Fibroblast of skin of left quadriceps (primary cell): Measurements from ENCODE around the gene DCUN1D5.

ENCODE experiments used
- DNase-seq, 2 experiments: peaks; one replicate each; pipeline ENCODE4 v3.0.0-alpha.2; 2013; ENCODE audit warnings: low read depth in 2 of 2

The DCUN1D5 gene

DNA sequence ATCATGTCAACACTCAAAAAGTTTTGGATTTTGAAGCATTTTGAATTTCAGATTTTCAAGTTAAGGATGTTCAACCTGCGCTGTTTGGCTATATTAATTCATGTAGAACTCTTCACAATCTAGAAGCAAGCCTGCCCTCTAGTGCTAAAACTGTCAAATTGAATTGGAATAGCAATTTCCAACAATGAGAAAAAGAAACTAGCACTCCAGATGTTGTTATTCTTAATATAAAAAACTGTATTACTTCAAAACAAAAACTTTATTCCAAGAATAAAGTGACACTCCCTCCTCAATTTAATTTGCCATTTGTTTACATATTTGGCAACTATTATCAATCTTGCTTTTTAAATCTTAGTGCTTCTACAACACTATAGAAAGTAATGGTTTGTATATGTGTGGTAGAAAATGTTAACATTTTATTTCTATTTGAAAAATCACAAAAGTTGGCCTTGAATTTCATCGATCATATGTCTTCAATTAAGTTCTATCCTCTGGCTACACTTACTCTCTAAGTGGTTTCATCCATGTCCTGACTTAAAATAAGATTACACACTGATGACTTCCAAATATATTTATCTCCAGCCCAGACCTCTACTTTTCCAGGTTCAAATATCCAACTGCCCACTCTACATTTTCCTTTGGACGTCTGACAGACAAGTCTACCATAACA lies 36.6 kb downstream of the DCUN1D5 start:
- DNase-seq = peak in 1 of 2 experiments; percentile 42

DNA sequence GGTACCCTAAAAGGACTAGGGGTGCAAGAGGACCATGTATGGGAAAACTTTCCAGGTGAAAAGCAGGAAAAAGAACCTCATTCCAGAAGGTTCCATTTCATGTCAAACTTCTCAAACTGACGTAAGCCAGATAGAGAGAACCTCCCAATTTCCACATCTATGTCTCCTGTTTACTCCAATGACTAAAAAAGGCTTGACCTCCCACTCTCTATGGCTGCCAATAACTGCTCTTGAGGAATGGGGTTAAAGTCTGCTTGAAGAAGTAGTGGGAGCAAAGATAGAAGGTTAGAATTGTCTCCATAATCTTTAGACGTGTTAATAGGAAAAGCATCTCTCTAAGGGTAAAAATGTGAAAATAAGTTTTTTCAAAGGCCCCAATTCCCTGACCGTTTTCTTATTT lies 38.0 kb downstream of the DCUN1D5 start:
- DNase-seq = no peak

DNA sequence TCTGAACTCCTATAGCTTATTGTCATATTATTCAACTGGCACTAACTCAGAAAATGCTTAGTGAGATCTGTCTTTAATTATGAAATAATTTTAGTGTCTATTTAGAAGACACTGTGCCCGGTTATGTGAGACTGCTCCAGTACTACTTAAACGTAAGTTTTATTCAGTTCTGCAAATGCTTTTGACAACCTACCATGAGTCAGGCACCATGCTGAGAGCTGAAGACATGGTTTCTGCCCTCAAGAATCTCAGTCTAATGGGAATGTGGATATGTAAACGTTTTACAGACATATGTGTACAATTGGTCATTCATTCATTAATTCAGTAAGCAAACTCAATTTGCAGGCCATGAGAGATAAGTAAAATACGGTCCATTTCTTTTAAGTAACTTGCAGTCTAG lies 40.0 kb downstream of the DCUN1D5 start:
- DNase-seq = peak; percentile 88 to 89

DNA sequence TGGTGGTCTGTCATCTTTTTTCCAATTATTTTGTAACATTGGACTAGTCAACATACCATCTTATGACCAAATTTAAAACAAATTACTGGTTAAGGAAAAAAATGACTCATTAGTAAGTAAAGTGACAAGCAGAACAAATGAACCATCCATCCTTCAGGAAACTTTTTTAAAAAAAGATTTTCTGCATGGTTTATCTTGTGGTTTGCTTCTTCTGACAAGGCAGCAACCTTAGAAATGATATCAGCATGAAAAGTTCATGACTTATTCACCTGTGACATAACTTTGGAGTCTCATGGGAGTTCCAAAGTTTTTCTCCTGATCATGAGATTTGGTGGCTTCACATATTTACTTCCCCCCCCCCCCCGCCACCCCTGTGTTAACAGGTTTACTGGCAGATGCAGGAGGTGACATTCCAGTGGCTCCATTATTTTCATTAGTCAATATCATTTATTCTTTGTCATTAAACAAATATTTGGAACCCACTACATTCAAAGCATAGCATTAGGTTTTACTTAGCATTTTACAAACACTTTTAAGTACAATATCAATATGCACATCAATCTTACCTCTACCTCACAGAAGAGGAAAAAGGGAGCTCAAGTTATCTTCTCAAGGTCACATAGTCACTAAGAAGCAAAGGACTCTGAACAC lies 40.7 kb downstream of the DCUN1D5 start:
- no peak for DNase-seq

DNA sequence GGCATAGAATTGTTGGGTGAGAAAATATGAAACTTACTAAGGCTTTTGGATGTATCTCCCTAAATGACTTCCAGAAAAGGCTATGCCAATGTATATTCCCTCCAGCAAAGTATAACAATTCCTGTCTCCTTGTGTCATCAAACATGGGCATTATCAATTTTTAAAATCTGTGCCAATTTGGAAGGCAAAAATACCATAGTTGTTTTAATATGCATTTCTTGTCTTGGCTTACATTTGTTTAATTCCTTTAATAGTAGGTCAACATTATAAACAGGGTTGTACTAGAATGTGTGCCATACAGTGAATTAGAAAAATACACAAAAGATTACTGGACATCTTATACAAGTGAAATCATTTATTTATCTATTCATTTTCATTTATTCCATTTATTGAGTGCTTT lies 41.6 kb downstream of the DCUN1D5 start:
- no peak for DNase-seq

DNA sequence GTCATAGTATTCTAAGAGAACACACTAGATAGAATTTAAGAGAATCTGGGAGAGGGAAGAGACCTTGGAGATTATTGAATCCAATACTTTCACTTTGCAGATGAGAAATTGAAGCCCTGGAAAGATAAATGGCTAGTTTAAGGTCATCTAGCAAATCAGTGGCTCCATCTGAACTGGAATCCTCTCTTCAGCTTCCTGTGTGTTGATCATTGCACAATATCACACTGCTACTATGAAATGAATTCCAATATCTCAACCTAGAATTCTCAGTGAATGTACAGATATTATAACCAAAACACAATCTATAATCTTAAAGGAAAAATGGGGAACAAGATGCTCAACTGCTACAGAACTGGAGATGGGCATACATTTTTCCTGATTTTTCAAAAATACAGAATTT lies 44.1 kb downstream of the DCUN1D5 start:
- no peak for DNase-seq

DNA sequence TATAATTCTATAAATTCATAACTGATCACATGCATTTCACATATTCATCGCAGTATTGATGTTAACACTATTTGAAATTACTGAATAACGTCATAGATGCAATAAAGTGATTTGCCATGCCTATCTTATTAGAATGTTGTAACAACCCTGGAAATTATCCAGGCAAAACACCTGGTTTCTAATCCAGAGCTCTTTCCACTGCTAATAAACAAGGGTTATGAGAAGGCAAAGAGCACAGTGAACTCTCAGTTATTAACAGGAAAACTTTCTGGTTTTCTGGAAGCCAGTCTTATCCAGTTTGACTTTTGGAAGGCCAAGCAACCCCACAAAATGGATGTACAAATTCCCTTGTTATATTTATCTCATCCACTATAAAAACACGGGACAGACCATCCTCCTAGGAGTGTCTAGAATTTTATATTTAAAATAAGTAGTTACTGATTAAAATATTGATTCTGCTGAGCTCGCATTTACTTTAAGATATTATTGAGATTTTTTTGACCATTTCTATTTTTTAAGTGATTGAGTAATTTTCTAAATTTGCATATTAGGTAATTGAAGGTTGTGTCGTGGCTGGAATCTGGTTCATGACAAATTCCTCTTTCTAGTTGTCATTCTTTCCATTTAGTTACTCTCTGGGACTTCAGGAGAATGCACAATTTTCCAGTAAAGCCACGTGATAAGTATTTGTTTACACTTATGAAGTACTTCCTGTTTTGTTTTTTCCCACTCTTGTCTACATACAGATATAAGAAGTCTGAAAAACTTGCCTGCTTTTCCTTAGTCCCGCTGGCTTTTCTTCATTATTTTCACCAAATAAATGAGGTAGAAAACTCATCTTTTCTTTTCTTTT lies 47.9 kb downstream of the DCUN1D5 start:
- no peak for DNase-seq

DNA sequence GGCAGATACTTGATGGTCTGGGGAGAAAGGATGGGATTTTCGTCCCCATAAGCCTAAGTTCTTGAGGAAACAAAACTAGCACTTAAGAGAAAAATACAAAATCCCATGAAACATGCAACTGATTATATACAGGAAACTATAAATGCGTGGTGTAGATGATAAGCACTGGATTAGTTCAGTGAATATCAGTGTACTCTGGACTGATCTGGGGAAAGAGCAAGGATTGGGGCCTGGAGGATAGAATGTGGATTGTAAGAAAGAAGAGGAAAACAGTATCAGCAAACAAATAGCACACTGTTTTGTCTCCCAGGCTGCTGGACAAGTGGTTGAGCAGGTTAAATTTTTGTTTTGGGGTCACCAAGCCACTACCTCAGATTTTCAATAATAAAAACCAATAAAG lies 49.8 kb downstream of the DCUN1D5 start:
- no peak for DNase-seq

DNA sequence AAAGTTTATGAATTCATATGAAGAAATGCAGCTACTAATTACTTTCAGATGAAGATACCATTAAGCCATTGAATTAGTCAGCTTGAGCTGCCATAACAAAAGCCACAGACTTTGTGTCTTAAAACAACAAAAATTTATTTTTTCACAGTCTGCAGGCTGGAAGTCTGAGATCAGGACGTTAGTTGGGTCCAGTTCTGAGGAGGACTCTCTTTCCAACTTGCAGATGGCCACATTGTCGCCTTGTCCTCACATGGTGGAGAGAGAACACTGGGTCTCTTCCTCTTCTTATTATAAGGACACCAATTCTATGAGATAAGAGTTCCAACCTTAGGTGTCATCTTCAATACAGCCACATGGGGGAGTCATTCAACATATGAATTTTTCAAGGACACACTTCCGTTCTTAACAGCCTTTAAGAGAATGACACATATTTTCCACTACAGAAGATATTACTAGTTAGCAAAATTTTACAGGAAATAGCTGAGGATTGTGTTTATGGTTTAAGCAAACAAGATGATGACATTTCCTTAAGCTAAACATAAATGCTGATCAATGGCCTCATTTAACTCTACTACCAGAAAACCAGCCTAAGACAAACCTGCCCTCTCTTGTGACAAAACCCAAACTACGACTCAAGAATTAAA lies 56.0 kb downstream of the DCUN1D5 start:
- DNase-seq = peak; percentile 83 to 86

DNA sequence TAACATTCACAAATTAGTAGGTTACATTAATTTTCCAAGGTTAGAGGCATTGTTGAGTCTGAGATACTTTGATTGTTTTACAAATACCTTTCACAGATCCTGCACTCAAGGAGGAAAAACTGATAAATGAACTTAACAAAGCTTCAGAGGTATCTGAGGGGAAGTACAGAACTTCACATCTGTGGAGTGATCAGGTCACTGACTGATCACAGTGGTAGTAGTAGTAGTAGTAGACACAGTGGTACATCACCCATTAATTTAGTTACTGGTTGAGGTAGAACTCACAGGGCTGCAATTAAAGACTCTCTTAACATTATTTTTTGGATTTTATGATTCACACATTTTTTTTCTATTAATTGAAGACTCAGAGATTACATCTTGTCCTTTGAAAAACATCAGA lies 56.7 kb downstream of the DCUN1D5 start:
- no peak for DNase-seq

DNA sequence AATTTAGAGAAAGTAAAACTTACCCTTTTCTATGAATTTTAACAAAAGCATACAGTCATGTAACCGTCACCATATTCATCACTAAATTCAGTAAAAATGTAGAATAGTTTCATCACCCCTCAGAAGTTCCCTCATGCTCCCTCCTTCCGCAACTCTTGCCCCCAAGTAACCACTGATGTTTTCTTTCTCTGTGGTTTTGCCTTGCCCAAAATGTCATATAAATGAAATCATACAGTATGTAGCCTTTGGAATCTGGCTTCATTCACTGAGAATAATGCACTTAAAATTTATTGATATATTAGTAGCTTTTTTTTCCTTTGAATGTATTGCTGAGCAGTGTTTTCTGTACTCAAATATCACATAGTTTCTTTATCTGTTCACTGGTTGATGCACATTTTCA lies 60.1 kb downstream of the DCUN1D5 start:
- peak; percentile 80 to 82 for DNase-seq

DNA sequence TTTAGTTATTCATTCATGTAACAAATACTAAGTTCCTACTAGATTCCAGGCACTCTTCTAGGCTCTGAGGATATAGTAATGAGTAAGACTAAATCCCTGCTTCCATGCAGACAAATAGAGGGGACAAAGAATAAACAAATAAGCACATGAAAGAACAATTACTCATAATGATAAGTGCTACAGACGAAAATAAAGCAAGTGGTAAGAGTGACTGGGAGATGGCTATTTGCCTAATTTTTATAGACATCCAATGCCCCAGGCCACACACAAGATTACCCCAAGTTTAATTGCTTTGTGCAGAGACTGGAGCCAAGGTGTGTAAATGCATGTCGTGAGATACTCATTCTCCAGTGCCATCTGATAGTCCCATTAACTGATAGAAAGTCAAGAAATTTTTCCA lies 62.6 kb downstream of the DCUN1D5 start:
- DNase-seq = no peak

DNA sequence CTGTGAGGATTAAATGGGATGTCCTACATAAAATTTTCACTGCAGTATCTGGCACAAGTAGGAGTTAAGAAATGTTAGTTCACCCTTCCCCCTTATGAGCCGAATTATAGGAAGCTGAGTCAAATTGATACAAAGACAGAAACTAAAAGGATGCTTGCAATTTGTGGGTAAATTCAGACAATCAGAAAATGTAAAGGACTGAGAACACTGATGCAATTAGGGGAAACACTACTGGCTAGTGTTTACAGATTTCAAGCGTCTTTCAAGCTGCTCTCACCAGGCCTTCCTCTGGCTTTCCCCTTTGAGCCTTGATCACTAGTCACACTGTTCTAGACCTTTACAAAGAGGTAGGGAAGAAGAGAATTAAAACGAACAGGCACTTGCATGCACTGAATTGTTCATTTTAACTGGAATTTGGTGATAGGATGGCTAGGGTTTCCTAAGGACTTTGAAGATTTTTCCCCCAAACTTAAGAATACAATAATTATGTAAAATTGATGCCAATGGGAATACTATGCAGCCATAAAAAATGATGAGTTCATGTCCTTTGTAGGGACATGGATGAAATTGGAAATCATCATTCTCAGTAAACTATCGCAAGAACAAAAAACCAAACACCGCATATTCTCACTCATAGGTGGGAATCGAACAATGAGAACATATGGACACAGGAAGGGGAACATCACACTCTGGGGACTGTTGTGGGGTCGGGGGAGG lies 63.5 kb downstream of the DCUN1D5 start:
- peak; percentile 56 to 60 for DNase-seq

DNA sequence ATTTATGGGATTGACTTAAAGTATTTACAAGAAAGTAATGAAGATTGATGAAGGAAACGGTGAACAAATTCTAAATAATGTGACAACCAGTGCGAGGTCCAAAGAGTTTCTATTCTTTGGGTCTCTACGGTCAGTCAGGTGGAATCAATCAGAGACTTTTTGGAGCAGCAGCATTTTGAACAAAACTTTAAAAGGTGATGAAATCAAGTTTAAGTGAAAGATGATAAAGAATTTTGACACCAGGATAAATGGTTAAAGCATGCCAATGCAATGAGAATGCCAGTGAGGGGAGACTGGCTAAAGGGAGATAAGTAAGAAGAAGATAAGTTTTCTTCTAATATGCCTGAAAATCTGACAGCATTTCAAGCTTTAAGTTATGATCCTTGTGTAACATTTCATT lies 67.9 kb downstream of the DCUN1D5 start:
- peak; percentile 44 to 50 for DNase-seq

DNA sequence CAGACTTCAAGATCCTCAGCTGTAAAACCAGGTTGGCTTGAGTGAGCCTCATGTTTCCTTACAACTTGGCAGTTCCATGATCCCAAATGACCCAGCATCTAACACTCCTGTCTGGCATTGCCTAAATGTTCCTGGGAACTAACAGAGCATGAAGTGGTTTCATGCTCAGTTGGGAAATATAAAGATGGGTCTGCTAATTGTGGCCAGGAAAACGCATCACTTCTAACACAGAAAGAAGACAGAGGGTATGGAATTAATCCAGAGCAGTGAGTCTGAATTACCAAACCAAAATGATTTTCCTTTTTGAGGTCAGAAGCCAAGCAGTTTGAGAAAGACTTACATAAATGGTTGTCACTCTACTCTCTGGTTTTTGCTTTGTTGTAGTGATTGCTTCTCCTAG lies 75.9 kb downstream of the DCUN1D5 start:
- no peak for DNase-seq

DNA sequence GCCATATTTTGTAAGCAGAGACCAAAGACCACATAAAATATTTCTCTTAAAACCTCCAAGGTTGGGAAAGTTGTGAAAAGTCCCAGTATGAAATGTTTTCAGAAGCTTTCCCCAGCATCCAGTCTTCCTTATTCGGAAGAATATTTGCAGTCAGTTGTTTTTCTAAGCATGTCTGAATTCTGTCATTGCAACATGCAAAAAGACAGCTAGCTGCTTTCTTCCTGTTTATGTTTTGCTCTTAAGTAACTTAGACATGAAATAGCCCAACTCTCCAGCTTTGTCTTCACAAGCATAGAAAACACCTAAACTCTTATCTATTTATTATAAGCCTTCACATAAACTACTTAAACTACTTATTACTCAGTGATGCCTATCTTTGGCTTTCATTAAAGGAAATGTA lies 78.5 kb downstream of the DCUN1D5 start:
- DNase-seq = no peak
